Measurements from ENCODE around the gene SLC1A2. TPM values are rescaled to one million over a fixed set of nuclear protein-coding genes. Genes with fewer than 3 reads are reported as not detected.

Gene SLC1A2
- total RNA-seq, 3 donors from 2014 or later, result 0.03 to 0.13 (median 0.05) TPM

DNA sequence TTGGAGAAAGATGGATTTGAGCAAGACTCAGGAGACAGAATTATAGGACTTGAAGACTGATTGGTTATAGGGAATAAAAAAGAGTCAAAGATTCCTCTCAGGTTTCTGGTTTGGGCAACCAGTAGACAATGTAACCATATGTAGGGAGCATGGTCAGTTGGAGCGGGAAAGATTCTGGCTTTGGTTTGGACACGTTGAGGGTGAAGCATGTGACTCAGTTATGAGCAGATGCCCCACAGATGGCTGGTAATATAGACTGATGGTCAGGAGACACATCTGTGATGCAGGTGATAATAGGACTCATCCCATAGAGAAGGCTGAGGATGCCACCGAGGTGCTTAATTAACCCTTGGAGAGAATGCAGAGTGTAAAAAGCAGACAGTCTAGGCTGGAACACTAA lies 148.3 kb downstream of the SLC1A2 start:
- Mint-ChIP-seq H3K4me1 (ENCODE audit: low read depth) (peaks cover 49% of the 10 kb centered on the region), H3K4me3 (no peak overlapping the region), H3K9me3 (peaks cover 7% of the 10 kb centered on the region), H3K27me3 (ENCODE audit: low read depth) (no peaks in the 10 kb centered on the region), H3K36me3 (ENCODE audit: insufficient read depth) (no peaks in the 10 kb centered on the region)
- no peak for DNase-seq
- ATAC-seq, result no peak

DNA sequence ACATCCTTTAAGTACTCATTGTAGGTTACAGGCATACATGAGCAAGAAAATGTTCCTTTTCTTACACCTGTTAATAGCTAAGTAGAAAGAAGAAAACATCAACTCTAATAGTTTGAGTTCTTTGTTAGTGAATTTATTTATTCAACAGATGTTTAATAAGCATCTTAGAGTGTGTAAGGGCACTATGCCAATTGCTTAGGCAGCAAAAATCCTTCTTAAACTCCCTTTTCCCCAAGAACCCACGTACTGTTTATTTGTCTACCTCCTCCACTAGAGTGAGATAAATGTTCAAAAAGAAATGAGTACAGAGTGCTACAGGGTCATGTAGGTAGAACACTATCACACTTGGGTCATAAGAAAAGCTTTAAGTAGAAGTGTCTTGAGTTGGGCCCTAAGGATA lies 149.0 kb downstream of the SLC1A2 start:
- ATAC-seq (no peak), DNase-seq (no peak)
- Mint-ChIP-seq H3K4me3 (no peak overlapping the region), H3K27me3 (ENCODE audit: low read depth) (no peaks in the 10 kb centered on the region), H3K9me3 (peaks cover 7% of the 10 kb centered on the region), H3K4me1 (ENCODE audit: low read depth) (peaks cover 49% of the 10 kb centered on the region), H3K36me3 (ENCODE audit: insufficient read depth) (no peaks in the 10 kb centered on the region)

DNA sequence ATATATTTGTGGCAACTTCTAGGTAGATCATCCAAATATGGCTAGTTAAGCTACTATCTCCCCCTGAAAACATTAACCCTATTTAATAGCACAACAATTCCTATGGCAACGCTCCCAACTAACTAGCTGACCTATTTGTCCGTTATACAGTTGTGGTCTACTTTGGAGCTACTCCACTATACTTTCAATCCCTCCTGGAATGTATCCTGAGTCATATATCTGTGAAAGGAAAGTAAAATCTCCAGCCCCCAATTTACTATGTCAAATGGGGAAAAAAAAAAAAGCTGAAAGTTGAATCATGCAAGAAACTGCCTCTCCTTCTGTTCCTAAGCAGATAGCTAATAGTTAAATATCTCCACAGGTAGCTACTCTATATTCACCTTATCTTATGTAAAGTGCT lies 151.9 kb downstream of the SLC1A2 start:
- DNase-seq (no peak), ATAC-seq (no peak)
- Mint-ChIP-seq H3K4me3 (no peak overlapping the region), H3K27me3 (ENCODE audit: low read depth) (no peaks in the 10 kb centered on the region), H3K4me1 (ENCODE audit: low read depth) (peaks cover 29% of the 10 kb centered on the region), H3K9me3 (peaks cover 7% of the 10 kb centered on the region), H3K36me3 (ENCODE audit: insufficient read depth) (no peaks in the 10 kb centered on the region)

DNA sequence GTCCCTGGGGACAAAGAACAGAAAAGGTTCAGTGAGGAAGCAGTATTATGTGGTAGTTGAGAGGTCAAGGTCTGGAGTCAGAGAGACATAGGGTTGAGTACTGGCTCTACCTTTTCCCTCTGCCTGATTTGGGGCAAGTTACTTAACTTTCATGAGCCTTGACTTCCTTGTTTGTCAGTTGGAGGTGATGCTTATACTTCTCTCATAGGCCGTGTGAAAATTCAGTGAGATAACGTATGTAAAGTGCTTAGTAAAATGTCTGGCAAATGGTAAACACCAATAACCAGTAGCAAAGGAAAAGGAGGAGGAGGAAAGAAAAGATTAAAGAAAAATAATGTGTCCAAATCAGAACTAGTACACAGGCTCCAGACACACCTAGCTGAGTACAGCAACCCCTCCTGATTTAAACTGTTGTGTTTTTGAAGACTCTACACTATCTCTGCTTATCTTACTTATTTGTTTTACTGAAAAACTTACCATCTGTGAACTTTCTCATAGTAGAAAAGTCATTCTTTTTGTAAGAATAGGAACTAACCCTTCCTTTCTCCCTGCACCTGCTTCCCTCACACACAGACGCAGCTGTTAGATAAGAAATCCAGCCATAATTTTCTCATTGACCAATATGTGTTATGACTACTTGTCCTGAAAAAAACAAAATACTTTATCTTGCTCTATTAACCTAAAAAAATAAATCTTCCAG lies 153.5 kb downstream of the SLC1A2 start:
- Mint-ChIP-seq H3K4me1 (ENCODE audit: low read depth) (peaks cover 14% of the 10 kb centered on the region), H3K36me3 (ENCODE audit: insufficient read depth) (no peaks in the 10 kb centered on the region), H3K9me3 (peaks cover 3% of the 10 kb centered on the region), H3K27me3 (ENCODE audit: low read depth) (no peaks in the 10 kb centered on the region), H3K4me3 (no peak overlapping the region)
- DNase-seq (no peak), ATAC-seq (no peak)

DNA sequence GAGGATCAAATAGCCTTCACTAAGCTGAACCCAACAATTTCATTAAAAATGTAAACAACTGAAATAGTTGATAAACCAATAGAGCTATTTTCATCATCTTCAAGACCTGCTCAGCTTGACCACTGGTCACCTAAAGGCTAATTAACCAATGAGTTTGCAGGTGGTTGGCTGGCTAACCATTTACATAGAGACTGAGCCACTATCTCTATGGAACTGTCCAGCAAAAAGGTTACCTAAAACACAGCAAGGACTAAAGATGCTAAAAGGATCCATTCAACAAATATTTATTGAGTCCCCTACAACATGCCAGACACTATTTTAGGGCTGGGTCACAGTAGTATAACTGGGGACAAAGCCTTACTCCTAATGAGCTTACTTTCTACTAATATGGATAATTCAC lies 156.6 kb downstream of the SLC1A2 start:
- no peaks in the 10 kb centered on the region for H3K27me3 Mint-ChIP-seq (ENCODE audit: low read depth)
- DNase-seq (no peak), ATAC-seq (no peak)
- H3K36me3 Mint-ChIP-seq (ENCODE audit: insufficient read depth), result no peaks in the 10 kb centered on the region
- no peaks in the 10 kb centered on the region for H3K9me3 Mint-ChIP-seq
- no peak overlapping the region for H3K4me3 Mint-ChIP-seq
- H3K4me1 Mint-ChIP-seq (ENCODE audit: low read depth), result peaks cover 14% of the 10 kb centered on the region

DNA sequence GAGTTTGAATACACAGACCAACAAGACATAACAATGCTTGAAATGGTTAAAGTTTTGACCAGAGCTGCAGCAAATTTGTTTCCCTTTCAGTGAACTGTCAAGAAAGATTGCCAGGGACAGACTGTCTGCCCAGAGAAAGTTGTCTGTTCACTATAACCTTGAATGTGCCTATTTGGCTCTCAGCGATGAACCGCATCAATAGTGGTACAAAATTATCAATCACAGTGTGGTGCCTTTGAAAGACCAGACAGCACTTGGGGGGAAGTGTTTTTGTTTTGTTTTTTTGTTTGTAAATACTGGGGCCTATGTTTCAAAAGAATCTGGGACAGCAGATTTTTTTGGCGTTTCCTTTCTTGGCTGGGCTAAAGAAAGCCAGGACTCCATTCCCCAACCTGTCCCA lies 157.3 kb downstream of the SLC1A2 start:
- H3K4me3 Mint-ChIP-seq, result no peak overlapping the region
- H3K4me1 Mint-ChIP-seq (ENCODE audit: low read depth), result peaks cover 21% of the 10 kb centered on the region
- no peaks in the 10 kb centered on the region for H3K27me3 Mint-ChIP-seq (ENCODE audit: low read depth)
- ATAC-seq, result no peak
- H3K36me3 Mint-ChIP-seq (ENCODE audit: insufficient read depth), result no peaks in the 10 kb centered on the region
- no peak for DNase-seq
- H3K9me3 Mint-ChIP-seq, result no peaks in the 10 kb centered on the region

DNA sequence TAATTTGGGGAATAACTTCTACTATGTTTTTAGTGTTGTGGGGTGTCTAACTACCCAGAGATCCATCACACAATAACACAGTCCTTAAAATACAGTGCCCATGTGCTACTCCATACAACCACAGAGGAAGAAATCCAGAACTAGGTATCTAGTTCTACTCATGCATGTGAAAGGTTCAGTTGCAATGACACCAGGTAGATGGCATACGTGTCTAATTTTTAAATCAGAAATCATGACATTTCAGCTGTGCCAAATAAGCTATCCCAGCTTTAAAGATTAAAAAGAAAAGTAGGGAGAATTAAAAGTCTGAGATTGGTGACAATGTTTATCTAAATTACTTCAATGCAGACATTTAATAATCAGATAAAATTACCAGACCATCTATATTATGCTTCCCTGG lies 158.2 kb downstream of the SLC1A2 start:
- ATAC-seq (no peak), DNase-seq (no peak)
- H3K27me3 Mint-ChIP-seq (ENCODE audit: low read depth), result no peaks in the 10 kb centered on the region
- H3K36me3 Mint-ChIP-seq (ENCODE audit: insufficient read depth), result no peaks in the 10 kb centered on the region
- H3K4me3 Mint-ChIP-seq, result no peak overlapping the region
- peaks cover 25% of the 10 kb centered on the region for H3K4me1 Mint-ChIP-seq (ENCODE audit: low read depth)
- H3K9me3 Mint-ChIP-seq, result no peaks in the 10 kb centered on the region

DNA sequence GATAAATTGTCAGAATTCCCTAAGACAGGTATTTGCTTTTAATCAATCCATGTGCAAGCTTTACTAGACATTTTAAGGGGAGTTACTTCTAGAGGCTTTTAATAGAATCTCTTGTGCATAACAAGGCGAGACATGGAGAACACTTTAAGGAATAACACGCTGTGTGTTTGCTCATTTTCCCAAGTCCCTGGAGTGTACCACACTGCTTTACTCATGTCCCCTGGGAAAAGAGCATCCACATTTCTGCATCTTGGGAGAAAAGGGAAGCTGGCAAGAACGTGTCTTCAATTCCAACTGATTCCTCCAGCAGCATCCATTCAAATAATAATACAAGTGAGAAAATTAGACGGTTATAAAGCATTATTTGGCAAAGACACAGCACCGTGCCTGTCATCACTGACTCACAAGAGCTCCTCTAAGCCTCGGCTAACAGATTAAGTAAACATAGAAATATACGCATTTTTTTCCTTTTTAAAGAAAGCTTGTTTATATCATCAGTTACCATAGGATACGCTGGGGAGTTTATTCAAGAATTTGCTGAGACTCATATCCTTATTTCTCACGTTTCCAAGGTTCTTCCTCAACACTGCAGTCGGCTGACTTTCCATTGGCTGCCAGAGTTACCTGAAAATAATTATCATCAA lies 158.9 kb downstream of the SLC1A2 start:
- Mint-ChIP-seq H3K4me1 (ENCODE audit: low read depth) (peaks cover 24% of the 10 kb centered on the region), H3K9me3 (no peaks in the 10 kb centered on the region), H3K4me3 (no peak overlapping the region), H3K27me3 (ENCODE audit: low read depth) (no peaks in the 10 kb centered on the region), H3K36me3 (ENCODE audit: insufficient read depth) (no peaks in the 10 kb centered on the region)
- DNase-seq (no peak), ATAC-seq (no peak)

DNA sequence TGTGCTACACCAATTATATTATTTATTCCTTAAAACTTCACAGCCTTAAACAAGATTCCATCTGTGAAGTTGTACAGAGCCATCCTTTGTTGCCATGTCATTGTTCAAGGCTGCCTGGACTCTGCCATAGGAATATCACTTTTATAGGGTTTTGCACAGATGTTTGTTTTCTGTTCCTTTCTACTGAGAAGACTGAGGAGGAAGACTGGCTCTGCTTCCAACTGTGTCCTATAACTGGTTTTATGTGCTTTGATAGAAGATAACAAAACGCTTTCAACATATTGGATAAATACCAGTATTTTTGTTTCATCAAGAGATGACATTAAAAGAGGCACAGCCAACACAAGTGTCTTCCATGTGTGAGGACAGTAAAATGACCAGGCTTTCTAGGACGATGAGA lies 159.8 kb downstream of the SLC1A2 start:
- Mint-ChIP-seq H3K4me1 (ENCODE audit: low read depth) (peaks cover 27% of the 10 kb centered on the region), H3K27me3 (ENCODE audit: low read depth) (no peaks in the 10 kb centered on the region), H3K9me3 (no peaks in the 10 kb centered on the region), H3K4me3 (no peak overlapping the region), H3K36me3 (ENCODE audit: insufficient read depth) (no peaks in the 10 kb centered on the region)
- DNase-seq, result no peak
- no peak for ATAC-seq

DNA sequence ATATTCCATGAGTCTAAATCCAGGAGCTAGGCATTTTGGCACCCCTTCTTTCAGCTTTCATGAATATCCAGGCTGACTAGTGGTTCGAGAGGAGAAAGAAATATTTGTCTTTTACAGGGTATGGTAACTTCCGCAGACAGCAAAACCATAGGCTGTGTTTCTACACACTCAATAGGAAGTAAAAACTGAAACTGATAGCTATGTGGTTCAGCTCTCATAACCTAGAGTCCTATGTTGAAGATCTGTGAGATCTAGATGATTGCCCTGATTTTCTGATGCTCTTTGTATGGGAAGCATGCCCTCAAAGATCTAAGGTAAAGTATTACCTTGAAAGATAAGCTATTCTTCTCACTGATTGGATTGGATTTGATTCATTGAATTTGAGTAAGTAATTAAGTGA lies 162.1 kb downstream of the SLC1A2 start:
- H3K4me3 Mint-ChIP-seq, result no peak overlapping the region
- H3K4me1 Mint-ChIP-seq (ENCODE audit: low read depth), result peaks cover 34% of the 10 kb centered on the region
- H3K36me3 Mint-ChIP-seq (ENCODE audit: insufficient read depth), result no peaks in the 10 kb centered on the region
- H3K27me3 Mint-ChIP-seq (ENCODE audit: low read depth), result no peaks in the 10 kb centered on the region
- no peak for DNase-seq
- no peaks in the 10 kb centered on the region for H3K9me3 Mint-ChIP-seq
- peak; percentile 85 to 98 for ATAC-seq

DNA sequence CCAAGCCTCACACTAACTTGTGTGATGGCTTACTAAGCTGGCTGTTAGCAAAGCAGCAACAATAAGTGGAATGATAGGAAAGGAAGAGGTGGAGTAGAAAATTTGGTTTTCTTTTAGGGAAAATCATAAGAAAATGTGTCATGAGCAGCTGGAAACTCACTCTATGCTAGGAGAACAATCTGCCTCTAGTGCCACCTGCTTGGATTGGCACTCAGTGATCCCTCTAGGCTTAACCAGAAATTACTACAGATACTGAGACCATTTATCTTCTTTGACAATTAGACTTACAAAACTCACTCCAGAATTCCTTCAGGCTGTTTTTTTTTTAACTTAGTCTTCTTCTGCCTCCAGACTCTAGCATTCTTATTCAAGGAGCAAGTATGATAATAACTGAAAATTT lies 163.1 kb downstream of the SLC1A2 start:
- H3K36me3 Mint-ChIP-seq (ENCODE audit: insufficient read depth), result no peaks in the 10 kb centered on the region
- ATAC-seq, result no peak
- H3K4me1 Mint-ChIP-seq (ENCODE audit: low read depth), result peaks cover 38% of the 10 kb centered on the region
- no peaks in the 10 kb centered on the region for H3K9me3 Mint-ChIP-seq
- H3K4me3 Mint-ChIP-seq, result no peak overlapping the region
- no peaks in the 10 kb centered on the region for H3K27me3 Mint-ChIP-seq (ENCODE audit: low read depth)
- no peak for DNase-seq

DNA sequence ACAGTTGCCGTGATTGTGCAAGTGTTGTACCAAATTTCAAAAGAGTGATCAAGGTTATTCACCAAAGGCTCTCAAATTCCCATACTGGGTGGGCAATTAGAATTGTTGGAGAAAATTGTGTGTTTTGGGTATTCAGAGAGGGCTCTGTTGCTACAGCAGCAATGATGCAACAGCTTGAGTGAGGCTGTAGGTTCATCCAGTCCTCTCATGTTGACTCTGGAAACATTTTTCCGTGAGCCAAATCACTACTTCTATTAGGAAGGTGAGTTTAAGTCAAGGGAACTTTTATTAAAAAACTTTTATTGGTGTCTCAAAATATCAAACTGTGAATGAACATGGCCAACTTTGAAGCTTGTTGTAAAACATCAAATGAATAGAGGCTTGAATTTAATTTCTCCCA lies 163.8 kb downstream of the SLC1A2 start:
- Mint-ChIP-seq H3K9me3 (no peaks in the 10 kb centered on the region), H3K4me1 (ENCODE audit: low read depth) (peaks cover 40% of the 10 kb centered on the region), H3K27me3 (ENCODE audit: low read depth) (no peaks in the 10 kb centered on the region), H3K36me3 (ENCODE audit: insufficient read depth) (no peaks in the 10 kb centered on the region), H3K4me3 (no peak overlapping the region)
- no peak for DNase-seq
- ATAC-seq, result no peak

DNA sequence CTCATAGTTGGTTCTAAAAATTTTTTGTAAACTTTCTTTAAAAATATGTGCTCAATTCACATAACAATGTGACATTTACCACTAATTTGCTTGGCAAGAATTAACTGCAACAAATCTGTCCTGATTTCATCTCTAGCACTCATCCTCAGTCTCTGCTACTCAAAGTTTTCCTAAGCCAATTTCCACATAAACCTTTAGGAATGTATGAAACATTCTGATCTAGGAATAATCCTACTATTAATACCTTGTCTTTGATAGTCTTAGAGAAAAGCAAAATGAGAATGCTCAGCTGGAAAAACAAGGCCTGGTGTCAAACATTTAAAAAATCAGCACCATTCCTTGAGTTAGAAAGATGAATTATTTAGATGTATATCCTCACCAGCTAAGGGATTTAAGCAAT lies 166.1 kb downstream of the SLC1A2 start:
- no peaks in the 10 kb centered on the region for H3K36me3 Mint-ChIP-seq (ENCODE audit: insufficient read depth)

DNA sequence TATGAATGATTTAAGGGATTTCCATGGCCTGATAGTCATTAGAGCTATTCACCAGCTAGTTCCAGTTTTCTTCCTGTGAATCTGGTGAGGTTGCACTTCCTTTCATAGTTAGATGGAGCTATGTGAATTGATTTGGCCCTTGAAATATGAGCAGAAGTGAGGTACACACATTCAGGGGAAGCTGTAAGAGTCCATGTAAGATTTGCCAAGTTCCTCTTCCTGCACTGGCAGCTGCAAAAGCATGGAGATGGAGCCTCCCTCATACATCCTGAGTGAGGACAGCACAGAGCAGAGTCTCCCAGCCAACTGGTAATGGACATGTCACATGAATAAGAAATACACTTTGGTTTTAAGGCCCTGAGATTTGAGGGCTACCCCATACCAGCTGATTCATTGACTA lies 168.7 kb downstream of the SLC1A2 start:
- H3K36me3 Mint-ChIP-seq (ENCODE audit: insufficient read depth), result no peaks in the 10 kb centered on the region
- H3K4me3 Mint-ChIP-seq, result no peak overlapping the region
- peaks cover 54% of the 10 kb centered on the region for H3K4me1 Mint-ChIP-seq (ENCODE audit: low read depth)
- H3K9me3 Mint-ChIP-seq, result no peaks in the 10 kb centered on the region
- ATAC-seq (no peak), DNase-seq (no peak)
- H3K27me3 Mint-ChIP-seq (ENCODE audit: low read depth), result no peaks in the 10 kb centered on the region

More for the DNA sequence above, 166.1 kb downstream of the SLC1A2 start:
- DNase-seq (no peak), ATAC-seq (no peak)
- no peaks in the 10 kb centered on the region for H3K9me3 Mint-ChIP-seq
- no peak overlapping the region for H3K4me3 Mint-ChIP-seq
- peaks cover 51% of the 10 kb centered on the region for H3K4me1 Mint-ChIP-seq (ENCODE audit: low read depth)
- no peaks in the 10 kb centered on the region for H3K27me3 Mint-ChIP-seq (ENCODE audit: low read depth)

DNA sequence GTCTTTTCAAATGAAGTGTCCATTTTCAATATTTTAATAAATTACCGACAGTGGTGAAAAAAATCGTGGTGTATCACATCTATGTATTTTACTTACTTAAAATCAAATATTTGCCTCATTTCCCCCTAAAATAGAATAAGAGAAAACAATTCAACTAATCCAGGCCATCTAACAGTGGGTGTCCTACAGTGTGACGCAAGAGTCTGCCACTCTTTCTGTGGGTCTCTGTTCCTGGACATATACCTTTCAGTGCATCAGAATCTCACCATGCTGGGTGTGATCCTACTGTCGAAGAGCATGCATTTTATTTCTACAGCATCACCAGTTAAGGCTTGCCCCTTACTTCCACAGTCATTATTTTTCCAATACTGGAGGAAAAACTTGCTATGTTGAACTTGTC lies 169.2 kb downstream of the SLC1A2 start:
- Mint-ChIP-seq H3K27me3 (ENCODE audit: low read depth) (no peaks in the 10 kb centered on the region), H3K36me3 (ENCODE audit: insufficient read depth) (no peaks in the 10 kb centered on the region), H3K9me3 (no peaks in the 10 kb centered on the region), H3K4me1 (ENCODE audit: low read depth) (peaks cover 56% of the 10 kb centered on the region), H3K4me3 (no peak overlapping the region)
- ATAC-seq (no peak), DNase-seq (no peak)

Data from activated T-cell treated with anti-CD3 and anti-CD28 coated beads, Interleukin-2, amount 50 U/mL, for 4 hours (primary cell).